CD4-positive, alpha-beta T cell treated with Interleukin-2 at 100 ng/mL for 4 hours (primary cell): ENCODE data around the gene KLHDC3.
"Not testable (repeated sequence)": the region's sequence is repeated elsewhere in the genome, so short reads cannot be mapped to it uniquely, and the experiment has no call there.

Experiments used
- DNase-seq: peaks from one replicate; pipeline ENCODE4 v3.0.0-alpha.2; 2020; ENCODE audit warnings: low spot score

Gene KLHDC3

GRCh38 chr6:42988486-42989020, 25.5 kb upstream of the KLHDC3 start:
- DNase-seq: no peak

GRCh38 chr6:42989923-42990322, 24.1 kb upstream of the KLHDC3 start:
- no peak for DNase-seq

GRCh38 chr6:42993445-42993844, 20.6 kb upstream of the KLHDC3 start:
- no peak for DNase-seq

DNA sequence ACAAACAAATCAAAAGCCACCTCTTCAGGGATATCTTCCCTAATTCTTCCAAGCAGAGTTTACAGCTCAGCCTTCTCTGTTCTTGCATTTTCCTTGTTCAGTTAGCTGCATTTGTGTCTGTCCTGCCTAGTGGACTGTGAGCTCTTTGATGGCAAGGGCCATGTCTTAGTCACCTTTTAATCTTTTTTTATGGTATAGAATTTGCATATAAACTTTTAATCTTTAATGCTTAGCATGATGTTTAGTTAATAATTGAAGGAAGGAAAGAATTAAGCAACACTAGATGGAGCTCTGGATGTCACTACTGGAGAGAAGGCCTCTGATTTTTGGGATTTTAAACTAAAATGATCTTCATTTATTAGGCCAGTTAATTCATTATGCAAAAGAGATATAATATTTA, 17.5 kb upstream of the KLHDC3 start:
- no peak for DNase-seq

GRCh38 chr6:42998205-42998604, 15.8 kb upstream of the KLHDC3 start:
- DNase-seq: not testable (repeated sequence)

- no peak for DNase-seq
Observed at GRCh38 chr6:43001843-43002242, 12.2 kb upstream of the KLHDC3 start.

GRCh38 chr6:43005844-43006243, 8.2 kb upstream of the KLHDC3 start:
- DNase-seq: no peak

DNA sequence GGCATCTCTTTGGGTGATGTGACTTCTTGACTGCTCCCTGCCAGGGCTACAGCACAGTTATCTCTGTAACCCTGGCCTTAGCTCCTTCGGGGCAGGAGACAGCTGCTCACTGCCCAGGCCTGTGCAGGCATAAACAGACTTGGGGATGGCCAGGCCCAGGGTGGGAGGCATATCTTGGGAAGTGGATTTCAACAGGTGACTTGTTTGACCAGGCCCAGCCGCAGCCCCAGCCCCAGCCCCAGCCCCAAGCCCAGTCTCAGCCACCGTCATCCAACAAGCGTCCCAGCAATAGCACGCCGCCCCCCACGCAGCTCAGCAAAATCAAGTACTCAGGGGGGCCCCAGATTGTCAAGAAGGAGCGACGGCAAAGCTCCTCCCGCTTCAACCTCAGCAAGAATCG, 7.8 kb upstream of the KLHDC3 start:
- DNase-seq: no peak

DNA sequence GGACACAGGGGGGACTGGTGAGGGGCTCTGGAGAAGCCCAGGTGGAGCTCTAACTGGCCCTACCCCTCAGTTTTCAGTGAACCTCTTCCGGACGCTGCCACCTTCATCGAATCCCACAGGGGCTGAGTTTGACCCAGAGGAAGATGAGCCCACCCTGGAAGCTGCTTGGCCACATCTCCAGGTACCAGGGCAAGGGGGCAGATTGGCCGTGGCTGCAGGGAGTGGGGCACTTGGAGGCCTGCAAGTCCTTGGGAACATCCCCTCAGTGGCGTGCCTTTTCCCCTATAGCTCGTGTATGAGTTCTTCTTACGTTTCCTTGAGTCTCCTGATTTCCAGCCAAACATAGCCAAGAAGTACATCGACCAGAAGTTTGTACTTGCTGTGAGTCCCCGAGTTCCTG, 6.9 kb upstream of the KLHDC3 start:
- DNase-seq: no peak

GRCh38 chr6:43009124-43009523, 4.9 kb upstream of the KLHDC3 start:
- peak; percentile 38 for DNase-seq

GRCh38 chr6:43011207-43011606, 2.8 kb upstream of the KLHDC3 start:
- DNase-seq: no peak

- DNase-seq: no peak
Observed at GRCh38 chr6:43012364-43012763, 1.7 kb upstream of the KLHDC3 start.

GRCh38 chr6:43013097-43013842, 779 bp upstream of the KLHDC3 start:
- no peak for DNase-seq

- no peak for DNase-seq
Observed at GRCh38 chr6:43014434-43014909, 423 bp downstream of the KLHDC3 start.

DNA sequence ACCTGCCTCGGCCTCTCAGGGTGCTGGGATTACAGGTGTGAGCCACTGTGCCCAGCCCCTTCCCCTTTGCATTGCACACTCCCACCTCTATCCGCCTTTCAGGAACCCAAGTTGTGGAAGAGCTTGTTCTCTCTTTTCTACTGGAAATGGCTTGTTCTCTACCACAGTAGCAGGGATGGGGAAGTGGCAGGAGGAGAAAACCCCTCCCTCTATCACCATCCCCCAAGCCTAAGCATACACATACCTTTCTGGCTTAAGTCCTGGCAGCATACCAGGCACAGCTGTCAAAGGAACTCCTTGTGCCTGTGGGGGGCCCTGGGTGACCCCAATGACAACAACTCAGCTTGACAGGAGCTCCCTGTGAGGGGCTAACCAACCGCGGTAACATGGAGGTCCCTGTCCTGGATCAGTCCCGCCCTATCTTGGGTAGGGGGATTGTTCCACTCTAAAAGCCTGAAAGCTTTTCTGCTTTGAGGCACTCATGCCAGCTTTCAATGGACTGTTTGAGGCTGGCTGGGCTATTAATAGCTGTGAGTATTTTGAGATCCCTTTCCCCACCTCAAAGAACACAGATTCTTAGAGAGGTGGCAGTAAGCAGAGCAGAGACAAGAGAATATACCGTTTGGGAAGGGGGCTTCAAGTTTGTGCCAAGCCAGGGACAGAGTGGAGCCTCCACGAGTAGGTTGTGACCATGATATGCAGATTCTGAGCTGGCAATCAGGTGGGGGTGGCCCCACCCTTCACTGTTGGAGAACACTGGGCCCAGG, 2.3 kb downstream of the KLHDC3 start:
- DNase-seq: no peak

DNA sequence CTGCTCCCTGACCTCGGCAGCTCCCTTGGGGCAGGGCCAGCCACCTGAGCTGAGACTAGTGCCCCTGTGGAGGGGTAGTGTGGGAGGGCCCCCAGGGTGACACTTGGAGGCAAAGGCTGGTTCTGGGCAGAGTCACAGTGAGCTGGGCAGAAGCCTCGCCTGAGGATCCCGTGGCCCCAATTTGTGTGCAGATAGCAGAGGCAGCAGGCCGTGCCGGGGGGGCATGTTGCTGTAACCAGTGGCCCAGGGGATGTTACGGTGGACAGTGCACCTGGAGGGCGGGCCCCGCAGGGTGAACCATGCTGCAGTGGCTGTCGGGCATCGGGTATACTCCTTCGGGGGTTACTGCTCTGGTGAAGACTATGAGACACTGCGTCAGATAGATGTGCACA, 2.9 kb downstream of the KLHDC3 start:
- no peak for DNase-seq

- no peak for DNase-seq
Observed at GRCh38 chr6:43019152-43019551, 5.1 kb downstream of the KLHDC3 start.

GRCh38 chr6:43020052-43020705, 6.1 kb downstream of the KLHDC3 start:
- no peak for DNase-seq

DNA sequence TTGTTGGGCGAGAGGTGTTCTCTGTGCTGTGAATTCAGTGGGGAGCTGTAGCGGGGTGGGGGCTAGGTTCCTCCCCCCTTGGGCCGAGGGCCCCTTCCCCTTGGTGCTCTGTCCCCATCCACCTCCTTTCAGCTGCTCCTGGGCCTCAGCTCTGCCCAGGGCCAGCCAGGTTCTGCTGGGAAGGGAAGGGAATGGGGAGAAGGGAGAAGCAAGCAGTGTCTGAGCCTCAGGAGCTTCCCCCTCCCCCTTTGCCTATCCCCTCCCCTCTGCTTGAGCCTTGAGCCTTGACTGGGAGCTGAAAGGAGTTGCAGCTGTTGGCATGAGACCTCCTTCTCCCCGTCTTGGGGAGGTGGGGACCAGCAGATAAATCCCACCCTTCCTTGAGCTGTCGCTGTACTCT, 6.8 kb downstream of the KLHDC3 start:
- DNase-seq: no peak

GRCh38 chr6:43021270-43022047, 7.4 kb downstream of the KLHDC3 start, which contains the start of gene RRP36:
RRP36 (plus strand) TSS chr6:43021623; CDS start chr6:43021655, 32 bp downstream.
- DNase-seq: peak; percentile 66

- no peak for DNase-seq
Observed at GRCh38 chr6:43024436-43024835, 10.4 kb downstream of the KLHDC3 start.

DNA sequence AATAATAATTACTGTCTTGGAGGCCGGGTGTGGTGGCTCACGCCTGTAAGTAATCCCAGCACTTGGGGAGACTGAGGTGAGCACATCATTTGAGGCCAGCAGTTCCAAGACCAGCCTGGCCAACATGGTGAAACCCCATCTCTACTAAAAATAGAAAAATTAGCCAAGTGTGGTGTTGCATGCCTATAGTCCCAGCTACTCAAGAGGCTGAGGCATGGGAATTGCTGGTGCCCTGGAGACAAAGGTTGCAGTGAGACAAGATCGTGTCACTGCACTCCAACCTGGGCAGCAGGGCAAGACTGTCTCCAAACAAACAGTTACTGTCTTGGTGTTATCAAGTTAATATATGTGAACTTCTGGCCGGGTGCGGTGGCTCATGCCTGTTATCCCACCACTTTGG, 12.3 kb downstream of the KLHDC3 start:
- no peak for DNase-seq
